Hepatocyte (in vitro differentiated cells): ENCODE data around the gene ECE1. TPM values are rescaled to one million over a fixed set of nuclear protein-coding genes. Genes with fewer than 3 reads are reported as not detected.

Source experiments
- DNase-seq: peaks from one replicate; pipeline ENCODE4 v3.0.0-alpha.2; 2016; ENCODE audit warnings: low spot score
- H2AFZ ChIP-seq: fragments of 200-600 bp; sonication (generic); 2 replicates; pipeline ENCODE4 v1.6.0; 2016; ENCODE audit warnings: antibody characterized with exemption, mild to moderate bottlenecking
- H3K27ac ChIP-seq: fragments of 200-600 bp; sonication (generic); 2 replicates; pipeline ENCODE4 v1.5.1; 2016; ENCODE audit warnings: mild to moderate bottlenecking
- H3K27me3 ChIP-seq: fragments of 200-600 bp; sonication (generic); 2 replicates; pipeline ENCODE4 v1.6.1; 2016
- H3K36me3 ChIP-seq: fragments of 200-600 bp; sonication (generic); replicated peaks from 2 replicates; pipeline ENCODE4 v1.5.1; 2016; ENCODE audit warnings: low read depth; ENCODE audit not compliant: insufficient read depth
- H3K4me1 ChIP-seq: fragments of 200-600 bp; sonication (generic); 2 replicates; pipeline ENCODE4 v1.5.1; 2016; ENCODE audit warnings: mild to moderate bottlenecking, moderate library complexity; ENCODE audit not compliant: insufficient read depth
- H3K4me2 ChIP-seq: fragments of 200-600 bp; sonication (generic); 2 replicates; pipeline ENCODE4 v1.6.0; 2016
- H3K4me3 ChIP-seq: fragments of 200-600 bp; sonication (generic); 2 replicates; pipeline ENCODE4 v1.5.1; 2016; ENCODE audit warnings: mild to moderate bottlenecking
- H3K79me2 ChIP-seq: fragments of 200-600 bp; sonication (generic); 2 replicates; pipeline ENCODE4 v1.6.0; 2017; ENCODE audit warnings: mild to moderate bottlenecking
- H3K9me2 ChIP-seq: fragments of 200-600 bp; sonication (generic); replicated peaks from 2 replicates; pipeline ENCODE4 v1.6.0; 2017; ENCODE audit warnings: mild to moderate bottlenecking; ENCODE audit not compliant: insufficient read depth
- H3K9me3 ChIP-seq: fragments of 200-600 bp; sonication (generic); 2 replicates; pipeline ENCODE4 v1.5.1; 2016; ENCODE audit warnings: low read depth, mild to moderate bottlenecking
- H4K20me1 ChIP-seq: fragments of 200-600 bp; sonication (generic); 2 replicates; pipeline ENCODE4 v1.6.0; 2016; ENCODE audit warnings: mild to moderate bottlenecking; ENCODE audit not compliant: insufficient read depth, poor library complexity, severe bottlenecking
- EZH2 ChIP-seq: fragments of 200-600 bp; sonication (generic); IDR thresholded peaks from 2 replicates; pipeline ENCODE4 v1.6.1; 2016; ENCODE audit warnings: antibody characterized with exemption, mild to moderate bottlenecking, borderline replicate concordance
- EZH2phosphoT487 ChIP-seq: fragments of 200-600 bp; sonication (generic); IDR thresholded peaks from one replicate; pipeline ENCODE4 v1.6.1; 2018; ENCODE audit warnings: antibody characterized with exemption, mild to moderate bottlenecking, low read depth, moderate library complexity; ENCODE audit not compliant: unreplicated experiment, severe bottlenecking
- WGBS: methylation state at CpG from one replicate; pipeline ENCODE4 v1.1.6; 2016; ENCODE audit warnings: low lambda C conversion rate; ENCODE audit errors: missing lambda C conversion rate; 5-methylcytosine and 5-hydroxymethylcytosine counted together
- polyA plus RNA-seq: library from polyadenylated mRNA; unstranded; fragments of >200 nt; fragmentation: Nextera tagmentation; extraction: Ambion mirVana; gene quantifications from 2 replicates; pipeline ENCODE4 v1.2.1, GENCODE V29; 2016
- total RNA-seq: library from RNA; depleted of rRNA; stranded (reverse); fragments of >200 nt; gene quantifications from 2 replicates; pipeline ENCODE4 v1.2.3, GENCODE V29; 2014
- TF ChIP-seq, protein P1 (sequence below): fragments of 200-600 bp; sonication (generic); IDR thresholded peaks from 2 replicates; pipeline ENCODE4 v1.5.1; 2016; ENCODE audit warnings: antibody characterized with exemption, mild to moderate bottlenecking; ENCODE audit not compliant: poor library complexity

The ECE1 gene
- total and polyA plus RNA-seq, 2 experiments from 2014 or later = 60.8 to 90.6 TPM

DNA sequence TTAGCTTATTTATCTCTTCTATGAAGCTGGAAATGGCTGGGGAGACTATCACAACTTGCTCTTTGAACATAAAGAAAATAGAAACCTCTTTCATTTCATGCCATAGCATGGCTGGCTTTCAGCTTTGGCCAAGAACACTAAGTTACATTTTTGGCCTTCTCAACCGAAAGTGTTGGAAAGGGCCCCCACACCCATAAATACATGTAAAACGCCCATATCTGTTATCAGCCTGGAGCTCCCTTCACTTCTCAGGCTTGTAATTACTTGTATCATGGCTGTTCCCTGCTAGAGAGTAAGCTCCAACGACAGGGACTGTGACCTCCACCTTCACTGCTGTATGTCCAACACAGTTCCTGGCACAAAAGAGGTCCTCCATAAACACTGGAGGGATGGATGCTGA lies 100.8 kb downstream of the ECE1 start:
- 69% methylated on average over 3 of the region's 3 CpGs for WGBS
- TF ChIP-seq EZH2phosphoT487 (no peak), EZH2 (no peak)
- TF ChIP-seq, protein P1, sequence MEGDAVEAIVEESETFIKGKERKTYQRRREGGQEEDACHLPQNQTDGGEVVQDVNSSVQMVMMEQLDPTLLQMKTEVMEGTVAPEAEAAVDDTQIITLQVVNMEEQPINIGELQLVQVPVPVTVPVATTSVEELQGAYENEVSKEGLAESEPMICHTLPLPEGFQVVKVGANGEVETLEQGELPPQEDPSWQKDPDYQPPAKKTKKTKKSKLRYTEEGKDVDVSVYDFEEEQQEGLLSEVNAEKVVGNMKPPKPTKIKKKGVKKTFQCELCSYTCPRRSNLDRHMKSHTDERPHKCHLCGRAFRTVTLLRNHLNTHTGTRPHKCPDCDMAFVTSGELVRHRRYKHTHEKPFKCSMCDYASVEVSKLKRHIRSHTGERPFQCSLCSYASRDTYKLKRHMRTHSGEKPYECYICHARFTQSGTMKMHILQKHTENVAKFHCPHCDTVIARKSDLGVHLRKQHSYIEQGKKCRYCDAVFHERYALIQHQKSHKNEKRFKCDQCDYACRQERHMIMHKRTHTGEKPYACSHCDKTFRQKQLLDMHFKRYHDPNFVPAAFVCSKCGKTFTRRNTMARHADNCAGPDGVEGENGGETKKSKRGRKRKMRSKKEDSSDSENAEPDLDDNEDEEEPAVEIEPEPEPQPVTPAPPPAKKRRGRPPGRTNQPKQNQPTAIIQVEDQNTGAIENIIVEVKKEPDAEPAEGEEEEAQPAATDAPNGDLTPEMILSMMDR = no peak
- no peak overlapping the region for H3K4me2 ChIP-seq
- H3K9me2 ChIP-seq = no peaks in the 10 kb centered on the region
- no peaks in the 10 kb centered on the region for H3K79me2 ChIP-seq
- H4K20me1 ChIP-seq = no peaks in the 10 kb centered on the region
- H3K27ac ChIP-seq = no peak overlapping the region
- DNase-seq = no peak
- no peak overlapping the region for H3K4me3 ChIP-seq
- H3K27me3 ChIP-seq = no peaks in the 10 kb centered on the region
- H2AFZ ChIP-seq = no peak overlapping the region
- H3K9me3 ChIP-seq = no peaks in the 10 kb centered on the region
- no peaks in the 10 kb centered on the region for H3K36me3 ChIP-seq
- H3K4me1 ChIP-seq = no peaks in the 10 kb centered on the region

DNA sequence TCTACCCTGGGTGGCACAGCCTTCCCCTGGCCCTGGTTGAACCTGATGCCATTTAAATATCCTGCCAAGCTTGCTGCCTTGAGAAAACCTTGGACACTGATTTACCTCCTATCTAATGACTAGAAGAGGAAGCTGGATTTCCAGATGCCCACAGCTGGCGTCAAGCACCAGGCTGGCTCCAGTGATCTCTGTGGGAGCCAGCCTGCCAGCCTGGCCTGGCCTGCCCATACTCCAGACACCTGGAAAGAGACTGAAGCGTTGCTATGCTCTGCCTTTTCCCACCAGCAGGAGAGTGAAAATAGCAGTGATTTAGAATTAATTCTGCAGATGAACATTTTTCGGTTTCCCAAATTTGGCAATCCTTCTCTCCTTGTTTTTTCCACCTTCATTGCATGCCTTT lies 102.0 kb downstream of the ECE1 start:
- Histone ChIP-seq H3K27me3 (no peaks in the 10 kb centered on the region), H3K9me2 (no peaks in the 10 kb centered on the region), H3K4me3 (no peak overlapping the region), H3K36me3 (no peaks in the 10 kb centered on the region), H3K27ac (no peak overlapping the region), H4K20me1 (no peaks in the 10 kb centered on the region), H3K9me3 (no peaks in the 10 kb centered on the region), H3K79me2 (no peaks in the 10 kb centered on the region), H3K4me1 (no peaks in the 10 kb centered on the region), H2AFZ (no peak overlapping the region), H3K4me2 (no peak overlapping the region)
- WGBS = 91% methylated on average over 3 of the region's 3 CpGs
- no peak for DNase-seq
- TF ChIP-seq EZH2 (no peak), EZH2phosphoT487 (no peak)
- TF ChIP-seq, protein P1 = no peak

DNA sequence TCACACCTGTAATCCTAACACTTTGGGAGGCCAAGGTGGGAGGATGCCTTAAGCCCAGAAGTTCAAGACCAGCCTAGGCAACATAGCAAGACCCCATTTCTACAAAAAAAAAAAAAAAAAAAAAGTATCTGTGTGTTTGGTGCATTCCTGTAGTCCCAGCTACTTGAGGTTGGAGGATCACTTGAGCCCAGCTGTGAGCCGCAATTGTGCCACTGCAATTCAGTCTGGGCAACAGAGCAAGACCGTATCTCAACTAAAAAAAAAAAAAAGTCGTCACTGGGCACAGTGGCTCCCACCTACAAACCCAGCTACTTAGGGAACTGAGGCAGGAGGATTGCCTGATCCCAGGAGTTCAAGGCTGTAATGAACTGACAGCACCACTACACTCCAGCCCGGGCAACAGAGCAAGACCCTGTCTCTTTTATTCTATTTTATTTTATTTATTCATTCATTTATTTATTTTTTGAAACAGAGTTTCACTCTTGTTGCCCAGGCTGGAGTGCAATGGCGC lies 105.0 kb downstream of the ECE1 start:
- TF ChIP-seq, protein P1 = no peak
- TF ChIP-seq EZH2 (no peak), EZH2phosphoT487 (no peak)
- 91% methylated on average over 5 of the region's 5 CpGs for WGBS
- Histone ChIP-seq H3K27ac (no peak overlapping the region), H4K20me1 (no peaks in the 10 kb centered on the region), H3K79me2 (no peaks in the 10 kb centered on the region), H3K9me2 (no peaks in the 10 kb centered on the region), H3K36me3 (no peaks in the 10 kb centered on the region), H3K4me1 (no peaks in the 10 kb centered on the region), H3K4me3 (no peak overlapping the region), H3K27me3 (no peaks in the 10 kb centered on the region), H3K4me2 (no peak overlapping the region), H2AFZ (no peak overlapping the region), H3K9me3 (no peaks in the 10 kb centered on the region)
- DNase-seq = no peak

DNA sequence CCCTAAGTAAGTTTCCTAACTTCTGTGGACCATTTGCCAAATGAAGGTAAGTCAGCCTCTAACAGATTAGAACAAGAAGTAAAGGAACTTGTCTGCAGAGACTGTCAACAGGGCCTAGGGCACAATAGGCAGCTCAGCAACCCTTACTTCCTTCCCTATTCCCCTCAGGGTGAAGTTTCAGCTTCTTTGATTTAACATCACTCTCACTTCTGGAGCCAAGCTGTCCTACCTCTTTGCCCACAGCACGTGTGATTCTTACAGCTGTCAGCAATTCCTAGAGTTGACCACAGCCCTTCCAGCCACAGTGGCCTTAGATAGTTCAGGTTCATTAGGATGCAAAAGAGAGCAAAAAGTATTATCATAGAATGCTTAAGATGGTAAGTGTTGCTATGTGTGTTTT lies 106.0 kb downstream of the ECE1 start:
- DNase-seq = no peak
- no peaks in the 10 kb centered on the region for H3K79me2 ChIP-seq
- H3K27me3 ChIP-seq = no peaks in the 10 kb centered on the region
- H2AFZ ChIP-seq = no peak overlapping the region
- WGBS = 45% methylated on average over 1 of the region's 1 CpG
- H3K9me2 ChIP-seq = no peaks in the 10 kb centered on the region
- no peaks in the 10 kb centered on the region for H4K20me1 ChIP-seq
- H3K27ac ChIP-seq = no peak overlapping the region
- no peaks in the 10 kb centered on the region for H3K9me3 ChIP-seq
- H3K36me3 ChIP-seq = no peaks in the 10 kb centered on the region
- H3K4me1 ChIP-seq = no peaks in the 10 kb centered on the region
- no peak for TF ChIP-seq EZH2
- TF ChIP-seq EZH2phosphoT487 = no peak
- H3K4me2 ChIP-seq = no peak overlapping the region
- no peak overlapping the region for H3K4me3 ChIP-seq
